K562 (cell line): ENCODE measurements around the gene ZGLP1. TPM values are rescaled to one million over a fixed set of nuclear protein-coding genes. Genes with fewer than 3 reads are reported as not detected.

Experiments
- DIDO1 ChIP-seq: fragments of 450-650 bp; IDR thresholded peaks from 2 replicates; pipeline ENCODE4 v1.6.1; 2016; ENCODE audit warnings: low read depth, missing biosample characterization, missing genetic modification characterization
- EHMT2 ChIP-seq: fragments of 450-650 bp; IDR thresholded peaks from 2 replicates; pipeline ENCODE4 v1.6.1; 2018; ENCODE audit warnings: antibody characterized with exemption
- KDM1A ChIP-seq, 2 experiments: fragments of 450-650 bp; IDR thresholded peaks; 2 replicates each; pipeline ENCODE4 v1.6.1; 2016; ENCODE audit warnings: mild to moderate bottlenecking in 2 of 2
- PREB ChIP-seq: sonication (generic); formaldehyde crosslinking; IDR thresholded peaks from 2 replicates; pipeline ENCODE4 v1.8.1; 2023; ENCODE audit warnings: mild to moderate bottlenecking, missing genetic modification reagents
- RAD51 ChIP-seq: fragments of 450-650 bp; IDR thresholded peaks from 2 replicates; pipeline ENCODE4 v1.7.1; 2016; ENCODE audit warnings: low read depth, mild to moderate bottlenecking, borderline replicate concordance
- RBFOX2 ChIP-seq: fragments of 200-400 bp; formaldehyde crosslinking; IDR thresholded peaks from 2 replicates; pipeline ENCODE4 v1.6.1; 2017; ENCODE audit warnings: low read depth, mild to moderate bottlenecking, low read length, moderate library complexity
- TAF1 ChIP-seq: IDR thresholded peaks from 2 replicates; pipeline ENCODE4 v1.6.1; 2011; ENCODE audit warnings: mild to moderate bottlenecking, low read length, moderate library complexity; ENCODE audit not compliant: insufficient read depth, control insufficient read depth, severe bottlenecking; ENCODE audit errors: extremely low read depth
- ZNF175 ChIP-seq: fragments of 200-800 bp; sonication (Bioruptor generic); IDR thresholded peaks from 2 replicates; pipeline ENCODE4 v1.6.1; 2016; ENCODE audit warnings: low read depth, mild to moderate bottlenecking, missing genetic modification characterization, missing compliant biosample characterization
- ZNF449 ChIP-seq: fragments of 250-450 bp; sonication (Bioruptor Pico); IDR thresholded peaks from 2 replicates; pipeline ENCODE4 v1.8.0; 2022; ENCODE audit warnings: moderate library complexity, mild to moderate bottlenecking, inconsistent platforms
- ZNF609 ChIP-seq: sonication (generic); formaldehyde crosslinking; IDR thresholded peaks from 2 replicates; pipeline ENCODE4 v1.8.1; 2023; ENCODE audit warnings: missing genetic modification reagents, mild to moderate bottlenecking, borderline replicate concordance
- polyA plus RNA-seq, 8 experiments: library from polyadenylated mRNA; depleted of rRNA in 4 of 8; stranded (reverse) in 5 of 8; unstranded in 3 of 8; fragments of >200 nt; fragmentation: Nextera tagmentation in 2 of 8; fragmentation: Illumina TruSeq in 1 of 8; extraction: Ambion mirVana in 2 of 8; extraction: Trizol in 1 of 8; gene quantifications; 2 replicates each; pipeline versions ENCODE4 v1.2.1 to v1.2.3, GENCODE V29; 2011 to 2014; ENCODE audit warnings: inconsistent platforms in 1 of 8, missing spikeins in 1 of 8
- total RNA-seq, 7 experiments: library from RNA; depleted of rRNA in 6 of 7; stranded (reverse); fragments of >200 nt in 6 of 7; fragmentation: Illumina TruSeq in 2 of 7; extraction: Trizol in 2 of 7; gene quantifications; 2 replicates each; pipeline versions ENCODE4 v1.2.1 to v1.2.3, GENCODE V29; 2011 to 2021; ENCODE audit warnings: low replicate concordance in 1 of 7
- TF ChIP-seq, protein P1 (sequence below): fragments of 250-450 bp; sonication (Bioruptor Pico); IDR thresholded peaks from 2 replicates; pipeline ENCODE4 v1.5.0; 2021
- TF ChIP-seq, protein P2 (sequence below): sonication (generic); IDR thresholded peaks from 2 replicates; pipeline ENCODE4 v1.6.1; 2016
- TF ChIP-seq, protein P3 (sequence below): fragments of 450-650 bp; formaldehyde crosslinking; conservative IDR thresholded peaks from 2 replicates; pipeline ENCODE4 v1.4.0; 2022; ENCODE audit warnings: mild to moderate bottlenecking, missing genetic modification characterization

The ZGLP1 gene
- total and polyA plus RNA-seq, 9 of the 15 experiments (the other 6 are each of a cell fraction or from before 2014, with no cell fraction given): 0.24 to 4.5 (median 2.2) TPM

GRCh38 chr19:10299545-10300458, 9.8 kb downstream of the ZGLP1 start (continued):
- TF ChIP-seq ZNF609 (CRISPR knock-in tag) (peak; percentile 89; the same call in 1 of the 2 replicates), ZNF175 (peak; percentile 67; the same call in 1 of the 2 replicates), KDM1A (IDR thresholded peaks at IDR 0.05) (peak in 1 of 2 experiments; percentile 81; a peak in 3 of 4 replicates), DIDO1 (tag) (no peak), RBFOX2 (peak; percentile 85), EHMT2 (0 out of 2 replicates have a peak, but pooled peaks have one; percentile 28), ZNF449 (CRISPR knock-in tag) (peak; percentile 52; the same call in 1 of the 2 replicates), PREB (CRISPR knock-in tag) (no peak), RAD51 (no peak), TAF1 (peak; percentile 48)
- TF ChIP-seq, protein P1, sequence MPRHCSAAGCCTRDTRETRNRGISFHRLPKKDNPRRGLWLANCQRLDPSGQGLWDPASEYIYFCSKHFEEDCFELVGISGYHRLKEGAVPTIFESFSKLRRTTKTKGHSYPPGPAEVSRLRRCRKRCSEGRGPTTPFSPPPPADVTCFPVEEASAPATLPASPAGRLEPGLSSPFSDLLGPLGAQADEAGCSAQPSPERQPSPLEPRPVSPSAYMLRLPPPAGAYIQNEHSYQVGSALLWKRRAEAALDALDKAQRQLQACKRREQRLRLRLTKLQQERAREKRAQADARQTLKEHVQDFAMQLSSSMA (CRISPR knock-in tag): 0 out of 2 replicates have a peak, but pooled peaks have one; percentile 36
- TF ChIP-seq, protein P2, sequence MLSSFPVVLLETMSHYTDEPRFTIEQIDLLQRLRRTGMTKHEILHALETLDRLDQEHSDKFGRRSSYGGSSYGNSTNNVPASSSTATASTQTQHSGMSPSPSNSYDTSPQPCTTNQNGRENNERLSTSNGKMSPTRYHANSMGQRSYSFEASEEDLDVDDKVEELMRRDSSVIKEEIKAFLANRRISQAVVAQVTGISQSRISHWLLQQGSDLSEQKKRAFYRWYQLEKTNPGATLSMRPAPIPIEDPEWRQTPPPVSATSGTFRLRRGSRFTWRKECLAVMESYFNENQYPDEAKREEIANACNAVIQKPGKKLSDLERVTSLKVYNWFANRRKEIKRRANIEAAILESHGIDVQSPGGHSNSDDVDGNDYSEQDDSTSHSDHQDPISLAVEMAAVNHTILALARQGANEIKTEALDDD: peak; percentile 69; the same call in 1 of the 2 replicates
- TF ChIP-seq, protein P3, sequence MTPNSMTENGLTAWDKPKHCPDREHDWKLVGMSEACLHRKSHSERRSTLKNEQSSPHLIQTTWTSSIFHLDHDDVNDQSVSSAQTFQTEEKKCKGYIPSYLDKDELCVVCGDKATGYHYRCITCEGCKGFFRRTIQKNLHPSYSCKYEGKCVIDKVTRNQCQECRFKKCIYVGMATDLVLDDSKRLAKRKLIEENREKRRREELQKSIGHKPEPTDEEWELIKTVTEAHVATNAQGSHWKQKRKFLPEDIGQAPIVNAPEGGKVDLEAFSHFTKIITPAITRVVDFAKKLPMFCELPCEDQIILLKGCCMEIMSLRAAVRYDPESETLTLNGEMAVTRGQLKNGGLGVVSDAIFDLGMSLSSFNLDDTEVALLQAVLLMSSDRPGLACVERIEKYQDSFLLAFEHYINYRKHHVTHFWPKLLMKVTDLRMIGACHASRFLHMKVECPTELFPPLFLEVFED: peak; percentile 92
